Measurements from ENCODE around the gene SLC9A9.
"Not testable (repeated sequence)": the region's sequence is repeated elsewhere in the genome, so short reads cannot be mapped to it uniquely, and the experiment has no call there.

Gene SLC9A9

DNA sequence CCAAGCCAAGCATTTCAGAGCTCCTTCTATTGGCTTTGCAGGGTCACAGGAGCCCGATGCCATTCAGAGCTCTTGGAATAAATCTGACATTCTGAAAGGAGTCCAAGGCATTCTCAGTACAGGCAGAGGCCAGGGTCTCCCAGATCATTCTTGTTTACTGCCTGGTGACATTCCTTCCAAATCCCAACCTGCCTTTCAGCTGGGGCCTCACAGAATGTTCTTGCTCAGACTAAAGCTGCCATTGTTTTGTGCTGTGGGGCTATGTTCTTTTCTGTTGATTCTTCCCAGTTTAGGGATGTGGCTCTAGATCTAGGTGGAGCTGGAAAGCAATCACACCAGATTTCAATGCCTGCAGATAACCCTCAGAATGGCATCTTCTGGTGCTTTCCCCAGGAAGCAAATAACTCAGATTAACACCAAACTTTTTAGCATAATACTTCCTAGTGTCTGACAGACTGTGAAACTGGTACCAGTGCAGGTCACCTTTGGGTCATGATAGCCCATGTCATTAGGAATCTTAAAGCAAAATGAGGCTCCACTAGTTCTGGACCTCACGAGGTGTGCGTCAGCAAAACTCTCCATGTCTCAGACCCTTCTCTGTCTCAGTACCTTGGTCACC lies 561.8 kb downstream of the SLC9A9 start:
- no peak for ATAC-seq
- TF ChIP-seq ZC3H10 (CRISPR knock-in tag; IDR thresholded peaks at IDR 0.05) (no peak), GLIS3 (CRISPR knock-in tag; IDR thresholded peaks at IDR 0.05) (no peak), SNAI2 (CRISPR knock-in tag; IDR thresholded peaks at IDR 0.05) (no peak), CSDC2 (CRISPR knock-in tag; IDR thresholded peaks at IDR 0.05) (no peak), ZNF565 (CRISPR knock-in tag; conservative IDR thresholded peaks at IDR 0.05; ENCODE audit: low read depth) (no peak), ZFP3 (CRISPR knock-in tag; IDR thresholded peaks at IDR 0.05) (no peak), ISL1 (CRISPR knock-in tag; IDR thresholded peaks at IDR 0.05) (no peak), TOX (CRISPR knock-in tag; IDR thresholded peaks at IDR 0.05; ENCODE audit: borderline replicate concordance) (no peak), OSR1 (CRISPR knock-in tag; IDR thresholded peaks at IDR 0.05) (no peak), PPARA (CRISPR knock-in tag; IDR thresholded peaks at IDR 0.05; ENCODE audit: borderline replicate concordance) (no peak), BACH2 (CRISPR knock-in tag; IDR thresholded peaks at IDR 0.05; ENCODE audit: borderline replicate concordance) (no peak), ZNF8 (CRISPR knock-in tag; IDR thresholded peaks at IDR 0.05) (no peak), ESRRG (CRISPR knock-in tag; IDR thresholded peaks at IDR 0.05) (no peak)
- TF ChIP-seq, protein P1, sequence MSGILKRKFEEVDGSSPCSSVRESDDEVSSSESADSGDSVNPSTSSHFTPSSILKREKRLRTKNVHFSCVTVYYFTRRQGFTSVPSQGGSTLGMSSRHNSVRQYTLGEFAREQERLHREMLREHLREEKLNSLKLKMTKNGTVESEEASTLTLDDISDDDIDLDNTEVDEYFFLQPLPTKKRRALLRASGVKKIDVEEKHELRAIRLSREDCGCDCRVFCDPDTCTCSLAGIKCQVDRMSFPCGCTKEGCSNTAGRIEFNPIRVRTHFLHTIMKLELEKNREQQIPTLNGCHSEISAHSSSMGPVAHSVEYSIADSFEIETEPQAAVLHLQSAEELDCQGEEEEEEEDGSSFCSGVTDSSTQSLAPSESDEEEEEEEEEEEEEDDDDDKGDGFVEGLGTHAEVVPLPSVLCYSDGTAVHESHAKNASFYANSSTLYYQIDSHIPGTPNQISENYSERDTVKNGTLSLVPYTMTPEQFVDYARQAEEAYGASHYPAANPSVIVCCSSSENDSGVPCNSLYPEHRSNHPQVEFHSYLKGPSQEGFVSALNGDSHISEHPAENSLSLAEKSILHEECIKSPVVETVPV (CRISPR knock-in tag; IDR thresholded peaks at IDR 0.05): no peak
- TF ChIP-seq, protein P2, sequence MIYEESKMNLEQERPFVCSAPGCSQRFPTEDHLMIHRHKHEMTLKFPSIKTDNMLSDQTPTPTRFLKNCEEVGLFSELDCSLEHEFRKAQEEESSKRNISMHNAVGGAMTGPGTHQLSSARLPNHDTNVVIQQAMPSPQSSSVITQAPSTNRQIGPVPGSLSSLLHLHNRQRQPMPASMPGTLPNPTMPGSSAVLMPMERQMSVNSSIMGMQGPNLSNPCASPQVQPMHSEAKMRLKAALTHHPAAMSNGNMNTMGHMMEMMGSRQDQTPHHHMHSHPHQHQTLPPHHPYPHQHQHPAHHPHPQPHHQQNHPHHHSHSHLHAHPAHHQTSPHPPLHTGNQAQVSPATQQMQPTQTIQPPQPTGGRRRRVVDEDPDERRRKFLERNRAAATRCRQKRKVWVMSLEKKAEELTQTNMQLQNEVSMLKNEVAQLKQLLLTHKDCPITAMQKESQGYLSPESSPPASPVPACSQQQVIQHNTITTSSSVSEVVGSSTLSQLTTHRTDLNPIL (CRISPR knock-in tag; IDR thresholded peaks at IDR 0.05; ENCODE audit: low read depth): no peak
- TF ChIP-seq, protein P3, sequence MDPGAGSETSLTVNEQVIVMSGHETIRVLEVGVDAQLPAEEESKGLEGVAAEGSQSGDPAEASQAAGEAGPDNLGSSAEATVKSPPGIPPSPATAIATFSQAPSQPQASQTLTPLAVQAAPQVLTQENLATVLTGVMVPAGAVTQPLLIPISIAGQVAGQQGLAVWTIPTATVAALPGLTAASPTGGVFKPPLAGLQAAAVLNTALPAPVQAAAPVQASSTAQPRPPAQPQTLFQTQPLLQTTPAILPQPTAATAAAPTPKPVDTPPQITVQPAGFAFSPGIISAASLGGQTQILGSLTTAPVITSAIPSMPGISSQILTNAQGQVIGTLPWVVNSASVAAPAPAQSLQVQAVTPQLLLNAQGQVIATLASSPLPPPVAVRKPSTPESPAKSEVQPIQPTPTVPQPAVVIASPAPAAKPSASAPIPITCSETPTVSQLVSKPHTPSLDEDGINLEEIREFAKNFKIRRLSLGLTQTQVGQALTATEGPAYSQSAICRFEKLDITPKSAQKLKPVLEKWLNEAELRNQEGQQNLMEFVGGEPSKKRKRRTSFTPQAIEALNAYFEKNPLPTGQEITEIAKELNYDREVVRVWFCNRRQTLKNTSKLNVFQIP (CRISPR knock-in tag; IDR thresholded peaks at IDR 0.05; ENCODE audit: borderline replicate concordance, low read depth): no peak
- TF ChIP-seq, protein P4, sequence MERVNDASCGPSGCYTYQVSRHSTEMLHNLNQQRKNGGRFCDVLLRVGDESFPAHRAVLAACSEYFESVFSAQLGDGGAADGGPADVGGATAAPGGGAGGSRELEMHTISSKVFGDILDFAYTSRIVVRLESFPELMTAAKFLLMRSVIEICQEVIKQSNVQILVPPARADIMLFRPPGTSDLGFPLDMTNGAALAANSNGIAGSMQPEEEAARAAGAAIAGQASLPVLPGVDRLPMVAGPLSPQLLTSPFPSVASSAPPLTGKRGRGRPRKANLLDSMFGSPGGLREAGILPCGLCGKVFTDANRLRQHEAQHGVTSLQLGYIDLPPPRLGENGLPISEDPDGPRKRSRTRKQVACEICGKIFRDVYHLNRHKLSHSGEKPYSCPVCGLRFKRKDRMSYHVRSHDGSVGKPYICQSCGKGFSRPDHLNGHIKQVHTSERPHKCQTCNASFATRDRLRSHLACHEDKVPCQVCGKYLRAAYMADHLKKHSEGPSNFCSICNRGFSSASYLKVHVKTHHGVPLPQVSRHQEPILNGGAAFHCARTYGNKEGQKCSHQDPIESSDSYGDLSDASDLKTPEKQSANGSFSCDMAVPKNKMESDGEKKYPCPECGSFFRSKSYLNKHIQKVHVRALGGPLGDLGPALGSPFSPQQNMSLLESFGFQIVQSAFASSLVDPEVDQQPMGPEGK (CRISPR knock-in tag; IDR thresholded peaks at IDR 0.05; ENCODE audit: borderline replicate concordance): no peak
- TF ChIP-seq, protein P5, sequence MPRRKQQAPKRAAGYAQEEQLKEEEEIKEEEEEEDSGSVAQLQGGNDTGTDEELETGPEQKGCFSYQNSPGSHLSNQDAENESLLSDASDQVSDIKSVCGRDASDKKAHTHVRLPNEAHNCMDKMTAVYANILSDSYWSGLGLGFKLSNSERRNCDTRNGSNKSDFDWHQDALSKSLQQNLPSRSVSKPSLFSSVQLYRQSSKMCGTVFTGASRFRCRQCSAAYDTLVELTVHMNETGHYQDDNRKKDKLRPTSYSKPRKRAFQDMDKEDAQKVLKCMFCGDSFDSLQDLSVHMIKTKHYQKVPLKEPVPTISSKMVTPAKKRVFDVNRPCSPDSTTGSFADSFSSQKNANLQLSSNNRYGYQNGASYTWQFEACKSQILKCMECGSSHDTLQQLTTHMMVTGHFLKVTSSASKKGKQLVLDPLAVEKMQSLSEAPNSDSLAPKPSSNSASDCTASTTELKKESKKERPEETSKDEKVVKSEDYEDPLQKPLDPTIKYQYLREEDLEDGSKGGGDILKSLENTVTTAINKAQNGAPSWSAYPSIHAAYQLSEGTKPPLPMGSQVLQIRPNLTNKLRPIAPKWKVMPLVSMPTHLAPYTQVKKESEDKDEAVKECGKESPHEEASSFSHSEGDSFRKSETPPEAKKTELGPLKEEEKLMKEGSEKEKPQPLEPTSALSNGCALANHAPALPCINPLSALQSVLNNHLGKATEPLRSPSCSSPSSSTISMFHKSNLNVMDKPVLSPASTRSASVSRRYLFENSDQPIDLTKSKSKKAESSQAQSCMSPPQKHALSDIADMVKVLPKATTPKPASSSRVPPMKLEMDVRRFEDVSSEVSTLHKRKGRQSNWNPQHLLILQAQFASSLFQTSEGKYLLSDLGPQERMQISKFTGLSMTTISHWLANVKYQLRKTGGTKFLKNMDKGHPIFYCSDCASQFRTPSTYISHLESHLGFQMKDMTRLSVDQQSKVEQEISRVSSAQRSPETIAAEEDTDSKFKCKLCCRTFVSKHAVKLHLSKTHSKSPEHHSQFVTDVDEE (CRISPR knock-in tag; IDR thresholded peaks at IDR 0.05): no peak

DNA sequence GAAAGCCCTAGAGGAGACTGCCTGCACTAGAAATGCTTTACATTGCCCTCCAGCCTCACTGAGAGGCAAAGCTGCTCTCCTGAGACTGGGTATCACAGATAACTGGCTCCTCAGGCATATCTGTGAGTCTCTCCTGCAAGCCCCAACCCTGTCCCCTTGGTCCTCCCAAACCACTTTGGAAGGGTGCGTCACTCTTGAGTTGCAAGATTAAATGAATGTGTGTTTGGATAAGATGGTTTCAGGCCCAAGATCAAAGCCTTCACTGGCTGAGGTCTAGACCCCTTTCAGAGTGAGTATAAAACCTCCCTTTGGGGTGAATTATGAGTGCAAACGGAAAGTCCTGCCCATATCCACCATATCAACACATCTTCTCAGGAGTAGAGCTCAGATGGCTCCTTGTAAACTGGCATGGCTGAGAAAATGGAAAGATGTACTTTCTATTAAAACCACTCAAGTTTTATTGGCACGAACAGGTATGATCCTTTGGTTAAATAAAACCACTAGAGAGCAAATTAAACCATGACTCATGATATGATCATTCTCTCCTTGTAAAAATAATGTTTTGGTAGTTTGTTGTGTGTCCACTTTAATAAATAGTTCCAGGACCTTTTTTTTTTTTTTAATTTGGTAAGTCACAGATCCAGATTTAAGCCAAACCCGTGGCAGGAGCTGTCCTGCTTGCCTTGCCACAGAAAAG lies 564.7 kb downstream of the SLC9A9 start:
- peak; percentile 78 for ATAC-seq
- no peak for TF ChIP-seq ARNTL (CRISPR knock-in tag; IDR thresholded peaks at IDR 0.05; ENCODE audit: borderline replicate concordance, low read depth)
- no peak for TF ChIP-seq RARB (CRISPR knock-in tag; IDR thresholded peaks at IDR 0.05)

DNA sequence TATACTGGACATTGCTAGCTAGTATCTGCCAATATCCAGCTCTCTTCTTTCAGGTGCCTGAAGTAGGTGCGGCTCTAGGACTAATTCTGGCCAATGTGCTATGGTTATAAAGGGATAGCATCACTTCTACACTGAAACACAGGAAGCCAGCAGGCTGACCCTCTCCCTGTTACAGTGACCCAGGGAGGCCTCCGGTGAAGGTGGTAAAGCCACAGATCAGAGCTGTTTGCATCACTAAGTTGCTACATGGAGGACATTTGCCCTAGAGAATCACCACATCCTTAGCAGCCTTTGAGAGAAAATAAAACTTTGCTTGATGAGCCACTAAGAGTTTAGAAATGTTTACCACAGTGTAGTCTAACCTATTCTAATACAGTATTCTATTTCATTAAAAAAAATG lies 567.3 kb downstream of the SLC9A9 start:
- ATAC-seq: no peak
- TF ChIP-seq ZNF8 (CRISPR knock-in tag; IDR thresholded peaks at IDR 0.05) (no peak), PPARA (CRISPR knock-in tag; IDR thresholded peaks at IDR 0.05; ENCODE audit: borderline replicate concordance) (no peak), ARNTL (CRISPR knock-in tag; IDR thresholded peaks at IDR 0.05; ENCODE audit: borderline replicate concordance, low read depth) (no peak), ZFP30 (CRISPR knock-in tag; IDR thresholded peaks at IDR 0.05) (no peak)

DNA sequence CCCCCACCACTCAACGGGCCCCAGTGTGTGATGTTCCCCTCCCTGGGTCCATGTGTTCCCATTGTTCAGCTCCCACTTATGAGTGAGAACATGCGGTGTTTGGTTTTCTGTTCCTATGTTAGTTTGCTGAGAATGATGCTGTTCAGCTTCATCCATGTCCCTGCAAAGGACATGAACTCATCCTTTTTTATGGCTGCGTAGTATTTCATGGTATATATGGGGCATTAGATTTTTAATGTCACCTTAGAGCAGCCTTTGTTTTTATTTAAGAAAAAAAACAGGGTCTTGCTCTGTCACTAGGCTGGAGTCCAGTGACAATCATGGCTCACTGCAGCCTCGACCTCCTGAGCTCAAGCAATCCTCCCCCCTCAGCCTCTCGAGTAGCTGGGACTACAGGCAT lies 568.7 kb downstream of the SLC9A9 start:
- not testable (repeated sequence) for ATAC-seq
